Ishikawa (cell line): Measurements from ENCODE around the gene TRPV5.
A peak's percentile ranks its signal among the peaks of the same experiment; 100 is the strongest.

Source experiments
- CEBPB ChIP-seq: IDR thresholded peaks from 2 replicates; pipeline ENCODE4 v1.6.1; 2012
- CREB1 ChIP-seq: IDR thresholded peaks from 2 replicates; pipeline ENCODE4 v1.6.1; 2012; ENCODE audit warnings: low read depth
- EGR1 ChIP-seq: IDR thresholded peaks from 2 replicates; pipeline ENCODE4 v1.6.1; 2012
- EP300 ChIP-seq: IDR thresholded peaks from 2 replicates; pipeline ENCODE4 v1.6.1; 2012; ENCODE audit warnings: borderline replicate concordance
- FOXM1 ChIP-seq: IDR thresholded peaks from 2 replicates; pipeline ENCODE4 v1.6.1; 2012; ENCODE audit warnings: low read depth, borderline replicate concordance
- NFIC ChIP-seq: IDR thresholded peaks from 2 replicates; pipeline ENCODE4 v1.6.1; 2012
- RAD21 ChIP-seq: IDR thresholded peaks from 2 replicates; pipeline ENCODE4 v1.6.1; 2012; ENCODE audit warnings: low read depth
- REST ChIP-seq: IDR thresholded peaks from 2 replicates; pipeline ENCODE4 v1.6.1; 2012; ENCODE audit warnings: low read depth, mild to moderate bottlenecking
- TAF1 ChIP-seq: IDR thresholded peaks from 2 replicates; pipeline ENCODE4 v1.6.1; 2012; ENCODE audit warnings: low read depth, mild to moderate bottlenecking
- TCF12 ChIP-seq: IDR thresholded peaks from 2 replicates; pipeline ENCODE4 v1.6.1; 2012; ENCODE audit warnings: low read depth
- TEAD4 ChIP-seq: IDR thresholded peaks from 2 replicates; pipeline ENCODE4 v1.6.1; 2012
- USF1 ChIP-seq: IDR thresholded peaks from 2 replicates; pipeline ENCODE4 v1.6.1; 2012
- YY1 ChIP-seq: IDR thresholded peaks from 2 replicates; pipeline ENCODE4 v1.6.1; 2012; ENCODE audit warnings: low read depth
- ZBTB7A ChIP-seq: IDR thresholded peaks from 2 replicates; pipeline ENCODE4 v1.6.1; 2012; ENCODE audit warnings: low read depth
- TF ChIP-seq, protein P1 (sequence below): IDR thresholded peaks from 2 replicates; pipeline ENCODE4 v1.6.1; 2012

Gene TRPV5

DNA sequence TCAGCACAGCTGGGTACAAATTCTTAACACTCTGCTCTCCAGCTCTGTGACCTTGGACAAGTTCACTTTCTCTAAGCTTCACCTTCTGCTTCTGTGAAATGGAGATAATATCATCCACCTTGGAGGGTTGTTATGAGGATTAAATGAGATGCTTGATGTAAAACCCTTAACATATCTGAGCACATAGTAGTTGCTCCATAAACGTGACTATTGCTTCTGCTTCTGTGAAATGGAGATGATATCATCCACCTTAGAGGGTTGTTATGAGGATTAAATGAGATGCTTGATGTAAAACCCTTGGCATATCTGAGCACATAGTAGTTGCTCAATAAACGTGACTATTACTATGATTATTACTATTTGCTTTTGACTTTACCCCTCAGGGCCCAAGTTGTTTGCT, 64.1 kb downstream of the TRPV5 start:
- TF ChIP-seq EP300 (no peak), EGR1 (no peak), RAD21 (no peak), TCF12 (no peak), FOXM1 (no peak), NFIC (no peak), TAF1 (no peak)
- TF ChIP-seq, protein P1, sequence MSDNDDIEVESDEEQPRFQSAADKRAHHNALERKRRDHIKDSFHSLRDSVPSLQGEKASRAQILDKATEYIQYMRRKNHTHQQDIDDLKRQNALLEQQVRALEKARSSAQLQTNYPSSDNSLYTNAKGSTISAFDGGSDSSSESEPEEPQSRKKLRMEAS: no peak

DNA sequence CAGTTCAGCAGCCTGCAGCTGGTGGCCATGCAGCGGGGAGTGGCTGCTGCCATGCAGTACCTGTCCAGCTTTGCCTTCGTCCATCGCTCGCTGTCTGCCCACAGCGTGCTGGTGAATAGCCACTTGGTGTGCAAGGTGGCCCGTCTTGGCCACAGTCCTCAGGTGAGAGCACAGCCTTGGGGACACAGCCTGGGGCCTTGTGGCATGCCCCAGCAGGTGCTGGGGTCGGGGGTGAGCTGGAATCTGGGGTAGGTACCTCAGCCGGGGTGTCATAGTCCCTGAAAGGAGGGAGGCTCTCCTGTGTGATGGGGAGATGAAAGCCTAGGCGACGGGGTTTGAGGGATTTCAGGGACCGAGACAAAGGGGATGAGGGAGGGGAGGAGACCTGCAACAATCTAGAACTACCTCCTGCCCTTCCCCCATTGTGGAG, 64.5 kb downstream of the TRPV5 start:
- TF ChIP-seq TEAD4: no peak
- no peak for TF ChIP-seq FOXM1
- TF ChIP-seq USF1: no peak
- no peak for TF ChIP-seq CREB1
- TF ChIP-seq REST: no peak
- TF ChIP-seq, protein P1: no peak
- TF ChIP-seq TAF1: no peak
- TF ChIP-seq EP300: no peak

DNA sequence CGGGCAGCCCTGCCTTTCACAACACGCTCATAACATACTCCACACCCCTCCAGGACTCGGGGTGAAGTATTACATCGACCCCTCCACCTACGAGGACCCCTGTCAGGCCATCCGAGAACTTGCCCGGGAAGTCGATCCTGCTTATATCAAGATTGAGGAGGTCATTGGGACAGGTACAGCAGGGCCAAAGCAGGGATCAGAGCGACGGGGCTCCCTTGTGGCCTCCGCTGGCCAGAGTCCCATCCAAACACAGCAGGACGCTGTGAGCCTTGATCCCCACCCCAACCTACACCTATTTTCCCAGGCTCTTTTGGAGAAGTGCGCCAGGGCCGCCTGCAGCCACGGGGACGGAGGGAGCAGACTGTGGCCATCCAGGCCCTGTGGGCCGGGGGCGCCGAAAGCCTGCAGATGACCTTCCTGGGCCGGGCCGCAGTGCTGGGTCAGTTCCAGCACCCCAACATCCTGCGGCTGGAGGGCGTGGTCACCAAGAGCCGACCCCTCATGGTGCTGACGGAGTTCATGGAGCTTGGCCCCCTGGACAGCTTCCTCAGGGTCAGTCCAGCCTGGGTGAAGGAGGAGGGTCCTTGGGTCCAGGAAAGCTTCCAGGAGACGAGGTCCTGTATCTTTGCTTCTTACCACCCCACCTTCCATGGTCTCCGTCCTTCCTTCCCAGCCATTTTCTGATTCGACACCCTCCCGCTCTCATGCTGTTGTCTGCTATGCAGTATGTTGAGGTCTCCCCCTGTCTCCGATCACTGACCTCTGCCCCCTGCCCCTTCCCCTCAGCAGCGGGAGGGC, 65.2 kb downstream of the TRPV5 start:
- TF ChIP-seq NFIC (no peak), YY1 (no peak), TAF1 (no peak), RAD21 (no peak)

DNA sequence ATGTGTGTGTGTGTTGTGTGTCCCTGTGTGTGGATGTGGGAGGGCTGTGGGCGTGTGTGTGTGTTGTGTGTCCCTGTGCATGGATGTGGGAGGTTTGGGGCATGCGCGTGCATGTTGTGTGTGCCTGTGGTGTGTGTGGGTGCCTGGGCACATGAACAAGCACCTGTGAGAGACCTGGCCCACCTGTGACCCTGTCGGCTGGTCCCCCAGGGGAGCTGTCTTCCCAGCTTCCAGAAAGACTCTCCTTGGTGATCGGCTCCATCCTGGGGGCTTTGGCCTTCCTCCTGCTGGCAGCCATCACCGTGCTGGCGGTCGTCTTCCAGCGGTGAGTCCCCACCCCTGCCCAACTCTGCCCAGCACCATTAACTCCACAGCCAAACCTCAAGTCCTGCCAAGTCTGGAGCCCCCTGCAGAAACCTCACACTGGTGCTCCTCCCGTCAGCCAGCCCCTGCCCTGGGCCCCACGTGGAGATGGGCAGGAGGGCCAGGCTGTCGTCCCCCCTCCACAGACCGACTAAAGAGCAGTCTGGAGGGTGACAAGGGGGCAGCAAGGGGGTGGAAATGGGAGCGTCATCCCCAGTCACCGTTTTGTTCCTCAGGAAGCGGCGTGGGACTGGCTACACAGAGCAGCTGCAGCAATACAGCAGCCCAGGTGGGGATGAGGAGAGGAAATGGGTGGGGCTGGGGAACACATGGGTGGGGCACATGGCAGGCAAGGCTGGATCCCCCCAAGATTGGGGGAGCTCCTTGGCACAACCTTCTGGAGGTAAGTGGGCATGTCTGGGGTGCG, 66.0 kb downstream of the TRPV5 start:
- no peak for TF ChIP-seq TAF1

- no peak for TF ChIP-seq CEBPB
- no peak for TF ChIP-seq NFIC
- no peak for TF ChIP-seq REST
- TF ChIP-seq ZBTB7A: no peak
- no peak for TF ChIP-seq YY1
- no peak for TF ChIP-seq TEAD4
- TF ChIP-seq CREB1: no peak
- TF ChIP-seq, protein P1: no peak
- no peak for TF ChIP-seq EGR1
These were observed 66.5 kb downstream of the TRPV5 start for GRCh38 chr7:142867097-142867378.

- TF ChIP-seq ZBTB7A (no peak), CEBPB (no peak), RAD21 (peak; percentile 71)
These were observed 67.0 kb downstream of the TRPV5 start for GRCh38 chr7:142866361-142867096.

- TF ChIP-seq CEBPB: no peak
- no peak for TF ChIP-seq ZBTB7A
- TF ChIP-seq, protein P1: no peak
- no peak for TF ChIP-seq EP300
- no peak for TF ChIP-seq USF1
- TF ChIP-seq EGR1: no peak
- TF ChIP-seq TCF12: no peak
- TF ChIP-seq TAF1: no peak
- no peak for TF ChIP-seq FOXM1
- no peak for TF ChIP-seq NFIC
- no peak for TF ChIP-seq REST
- TF ChIP-seq CREB1: no peak
- TF ChIP-seq RAD21: no peak
- no peak for TF ChIP-seq YY1
- no peak for TF ChIP-seq TEAD4
These were observed 67.8 kb downstream of the TRPV5 start for GRCh38 chr7:142865766-142866165.
